ENCODE results near the gene DHFR2. TPM values are rescaled to one million over a fixed set of nuclear protein-coding genes. Genes with fewer than 3 reads are reported as not detected.

DHFR2 gene
- total and polyA plus RNA-seq, 9 of the 15 experiments (the other 6 are each of a cell fraction or from before 2014, with no cell fraction given), result 0.64 to 1.7 (median 1.4) TPM

DNA sequence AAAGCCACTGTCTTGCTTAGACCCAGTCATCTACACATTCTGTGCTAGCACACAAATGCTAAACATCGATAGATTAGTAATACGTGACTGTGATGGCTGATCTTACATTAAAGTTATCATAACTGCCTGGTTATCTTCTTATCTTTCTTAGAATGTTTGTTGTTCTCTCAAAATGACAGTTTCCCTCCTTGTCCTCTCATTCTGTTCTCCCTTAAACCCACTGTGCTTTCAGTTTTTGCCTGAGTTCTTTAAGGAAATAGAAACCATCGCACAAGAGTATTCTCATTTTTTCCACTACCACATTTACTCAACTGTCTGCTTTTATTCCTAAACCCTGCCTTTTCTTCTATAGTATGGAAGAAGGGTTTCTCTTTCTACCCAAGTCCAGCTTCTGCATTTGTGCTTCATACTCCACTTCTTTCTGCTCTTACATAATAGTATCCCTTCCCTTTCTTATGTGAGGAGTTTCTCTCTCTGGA is 51.4 kb downstream of the DHFR2 start:
- H3K36me3 ChIP-seq (ENCODE audit: control insufficient read depth, insufficient read depth, low read length), result peaks cover 7% of the 10 kb centered on the region; the same call in 1 of the 3 replicates
- intact Hi-C loops (cut with micrococcal nuclease) (no loop called here), in situ Hi-C loops (cut with MboI) (no loop called here)
- POLR2A ChIA-PET, result no interaction called here
- H3K79me2 ChIP-seq (ENCODE audit: control insufficient read depth, insufficient read depth, low read length), result no peaks in the 10 kb centered on the region
- CTCF ChIA-PET (ENCODE audit: low intra/inter-chr PET ratio), result no interaction called here
- H3K27me3 ChIP-seq (ENCODE audit: control insufficient read depth in 2 of 2, insufficient read depth in 2 of 2, low read length in 2 of 2), result no peaks in the 10 kb centered on the region
- no peak overlapping the region for H3K9ac ChIP-seq (ENCODE audit: insufficient read depth in 1 of 2, low read depth in 2 of 2, low read length in 2 of 2)
- no peaks in the 10 kb centered on the region for H3K9me3 ChIP-seq (replicated peaks; ENCODE audit: control insufficient read depth, insufficient read depth, low read depth, low read length)
- no TSS peak for BruUV-seq (replicated peaks)
- TF ChIP-seq ZNF165 (CRISPR knock-in tag; IDR thresholded peaks at IDR 0.05; ENCODE audit: borderline replicate concordance) (no peak), RNF2 (IDR thresholded peaks at IDR 0.05) (no peak), ZNF780A (CRISPR knock-in tag; IDR thresholded peaks at IDR 0.05) (no peak), HLTF (IDR thresholded peaks at IDR 0.05) (no peak), U2AF1 (optimal IDR thresholded peaks at IDR 0.05; ENCODE audit: low read depth, low read length) (no peak), CBFB (CRISPR knock-in tag; IDR thresholded peaks at IDR 0.05) (no peak), TBP (optimal IDR thresholded peaks at IDR 0.05; ENCODE audit: low read depth, low read length) (no peak), ZNF239 (CRISPR knock-in tag; IDR thresholded peaks at IDR 0.05) (no peak), BHLHE40 (IDR thresholded peaks at IDR 0.05; ENCODE audit: low read length) (no peak)
- WGBS (ENCODE audit: insufficient coverage, low coverage, missing lambda C conversion rate), result 70% methylated on average over 3 of the region's 3 CpGs
- ATAC-seq, result no peak
- no peaks in the 10 kb centered on the region for H3K9me1 ChIP-seq (ENCODE audit: control insufficient read depth, insufficient read depth, low read length)
- FAIRE-seq, result no peak
- no peak overlapping the region for H2AFZ ChIP-seq (ENCODE audit: low read depth, low read length)
- no peak for DNase-seq (ENCODE audit: extremely low read depth in 1 of 4, low spot score in 3 of 4)
- no peaks in the 10 kb centered on the region for H4K20me1 ChIP-seq (replicated peaks; ENCODE audit: control insufficient read depth, insufficient read depth, low read length)
- no peak overlapping the region for H3K4me2 ChIP-seq (ENCODE audit: insufficient read depth, low read length)
- no peak overlapping the region for H3K27ac ChIP-seq (ENCODE audit: extremely low read depth, low read depth, low read length)
- H3K4me1 ChIP-seq (replicated peaks in 1 of 2; ENCODE audit: control insufficient read depth in 2 of 2, insufficient read depth in 2 of 2, low read length in 2 of 2), result no peaks in the 10 kb centered on the region
- H3K4me3 ChIP-seq, result no peak overlapping the region

DNA sequence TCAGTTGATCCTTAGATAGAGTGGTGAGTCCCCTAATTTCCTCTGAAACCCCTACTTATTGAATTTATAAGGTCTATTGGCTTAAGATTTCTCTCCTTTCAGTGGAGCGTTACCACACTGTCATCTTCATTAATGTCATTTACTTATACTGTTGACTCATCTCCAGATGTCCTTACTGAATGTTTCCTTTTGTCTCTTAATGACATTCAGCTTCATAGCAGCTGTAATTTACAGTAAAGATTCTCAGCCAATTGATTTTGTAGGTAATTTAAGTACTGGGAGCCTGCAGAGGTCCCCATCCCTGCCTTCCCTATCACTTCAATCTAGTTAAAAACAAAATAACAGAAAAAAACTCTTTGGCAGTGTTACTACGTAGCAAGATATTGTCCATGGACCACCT is 53.1 kb downstream of the DHFR2 start:
- H3K27me3 ChIP-seq (ENCODE audit: control insufficient read depth in 2 of 2, insufficient read depth in 2 of 2, low read length in 2 of 2), result no peaks in the 10 kb centered on the region
- H3K36me3 ChIP-seq (ENCODE audit: control insufficient read depth, insufficient read depth, low read length), result peaks cover 8% of the 10 kb centered on the region; the same call in 1 of the 3 replicates
- H3K4me1 ChIP-seq (replicated peaks in 1 of 2; ENCODE audit: control insufficient read depth in 2 of 2, insufficient read depth in 2 of 2, low read length in 2 of 2), result no peaks in the 10 kb centered on the region
- no peak for ATAC-seq
- H3K4me3 ChIP-seq, result no peak overlapping the region
- BruUV-seq (replicated peaks), result no TSS peak
- in situ Hi-C loops (cut with MboI), result no loop called here
- FAIRE-seq, result no peak
- no peak overlapping the region for H3K4me2 ChIP-seq (ENCODE audit: insufficient read depth, low read length)
- no peak overlapping the region for H3K27ac ChIP-seq (ENCODE audit: extremely low read depth, low read depth, low read length)
- no peaks in the 10 kb centered on the region for H3K9me1 ChIP-seq (ENCODE audit: control insufficient read depth, insufficient read depth, low read length)
- no peaks in the 10 kb centered on the region for H4K20me1 ChIP-seq (replicated peaks; ENCODE audit: control insufficient read depth, insufficient read depth, low read length)
- TF ChIP-seq NFE2 (IDR thresholded peaks at IDR 0.05; ENCODE audit: low read depth) (no peak), PHF20 (IDR thresholded peaks at IDR 0.05; ENCODE audit: partially characterized antibody) (no peak), ZC3H11A (IDR thresholded peaks at IDR 0.05; ENCODE audit: low read depth, low read length) (no peak), XRCC3 (IDR thresholded peaks at IDR 0.05) (no peak)
- TF ChIP-seq, protein P1, sequence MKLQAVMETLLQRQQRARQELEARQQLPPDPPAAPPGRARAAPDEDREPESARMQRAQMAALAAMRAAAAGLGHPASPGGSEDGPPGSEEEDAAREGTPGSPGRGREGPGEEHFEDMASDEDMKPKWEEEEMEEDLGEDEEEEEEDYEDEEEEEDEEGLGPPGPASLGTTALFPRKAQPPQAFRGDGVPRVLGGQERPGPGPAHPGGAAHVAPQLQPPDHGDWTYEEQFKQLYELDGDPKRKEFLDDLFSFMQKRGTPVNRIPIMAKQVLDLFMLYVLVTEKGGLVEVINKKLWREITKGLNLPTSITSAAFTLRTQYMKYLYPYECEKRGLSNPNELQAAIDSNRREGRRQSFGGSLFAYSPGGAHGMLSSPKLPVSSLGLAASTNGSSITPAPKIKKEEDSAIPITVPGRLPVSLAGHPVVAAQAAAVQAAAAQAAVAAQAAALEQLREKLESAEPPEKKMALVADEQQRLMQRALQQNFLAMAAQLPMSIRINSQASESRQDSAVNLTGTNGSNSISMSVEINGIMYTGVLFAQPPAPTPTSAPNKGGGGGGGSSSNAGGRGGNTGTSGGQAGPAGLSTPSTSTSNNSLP (IDR thresholded peaks at IDR 0.05; ENCODE audit: borderline replicate concordance, low read depth, low read length), result no peak
- CTCF ChIA-PET (ENCODE audit: low intra/inter-chr PET ratio), result no interaction called here
- 0 out of 3 replicates have a peak, but pooled peaks cover 3% of the 10 kb centered on the region for H3K79me2 ChIP-seq (ENCODE audit: control insufficient read depth, insufficient read depth, low read length)
- no peak overlapping the region for H2AFZ ChIP-seq (ENCODE audit: low read depth, low read length)
- intact Hi-C loops (cut with micrococcal nuclease), result no loop called here
- WGBS (ENCODE audit: insufficient coverage, low coverage, missing lambda C conversion rate), result 92% methylated on average over 2 of the region's 2 CpGs
- POLR2A ChIA-PET, result no interaction called here
- no peak for DNase-seq (ENCODE audit: extremely low read depth in 1 of 4, low spot score in 3 of 4)
- no peaks in the 10 kb centered on the region for H3K9me3 ChIP-seq (replicated peaks; ENCODE audit: control insufficient read depth, insufficient read depth, low read depth, low read length)
- no peak overlapping the region for H3K9ac ChIP-seq (ENCODE audit: insufficient read depth in 1 of 2, low read depth in 2 of 2, low read length in 2 of 2)

Data from K562 (cell line).